Panc1 (cell line): Measurements from ENCODE around the gene CGB1.

Experiments
- CTCF ChIP-seq: fragments of 450-650 bp; IDR thresholded peaks from 2 replicates; pipeline ENCODE4 v1.5.1; 2017; ENCODE audit warnings: mild to moderate bottlenecking
- POLR2AphosphoS5 ChIP-seq: IDR thresholded peaks from 2 replicates; pipeline ENCODE4 v1.6.1; 2012; ENCODE audit warnings: mild to moderate bottlenecking, low read depth, low read length, moderate library complexity
- REST ChIP-seq, 2 experiments: IDR thresholded peaks; 2 replicates each; pipeline ENCODE4 v1.6.1; 2011 to 2012; ENCODE audit warnings: low read depth in 2 of 2, control low read depth in 1 of 2, low read length in 1 of 2, mild to moderate bottlenecking in 1 of 2, moderate library complexity in 1 of 2; ENCODE audit not compliant: insufficient read depth in 1 of 2
- SIN3A ChIP-seq: IDR thresholded peaks from 2 replicates; pipeline ENCODE4 v1.6.1; 2012; ENCODE audit warnings: low read depth, mild to moderate bottlenecking, low read length, moderate library complexity, borderline replicate concordance; ENCODE audit not compliant: insufficient read depth
- TCF7L2 ChIP-seq: IDR thresholded peaks from 2 replicates; pipeline ENCODE4 v1.6.1; 2011; ENCODE audit warnings: mild to moderate bottlenecking, low read depth, low read length, inconsistent platforms

DNA sequence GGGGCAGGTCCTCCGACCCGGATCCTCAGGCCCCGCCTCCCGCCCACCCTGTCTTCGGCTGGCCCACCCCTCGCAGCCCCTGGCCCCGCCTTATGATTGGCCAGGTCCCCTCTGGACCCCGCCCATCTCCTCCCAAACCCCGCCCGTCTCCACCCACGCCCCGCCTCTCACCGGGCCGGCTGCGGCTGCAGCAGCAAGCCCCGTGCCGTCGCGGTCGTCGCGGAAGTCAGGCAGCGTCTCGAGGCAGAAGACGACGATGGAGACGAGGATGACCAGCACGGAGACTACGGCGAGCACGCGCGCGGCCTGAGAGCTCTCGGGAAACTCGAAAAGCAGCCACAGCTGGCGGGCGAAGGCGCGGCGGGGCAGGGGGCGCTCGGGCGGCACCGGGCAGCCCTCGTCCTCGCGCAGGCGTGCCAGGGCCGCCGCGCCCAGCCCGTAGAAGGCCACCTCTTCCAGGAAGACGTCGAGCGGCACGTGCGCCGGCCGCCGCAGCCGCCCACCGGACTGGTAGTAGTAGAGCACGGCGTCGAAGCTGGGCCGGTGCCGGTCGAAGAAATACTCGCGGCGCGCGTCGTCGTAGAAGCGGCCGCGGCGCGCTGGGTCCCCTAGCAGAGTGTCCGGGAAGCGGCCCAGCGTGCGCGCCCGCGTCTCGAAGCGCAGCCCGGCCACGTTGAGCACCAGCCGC, 35.3 kb upstream of the CGB1 start:
- TF ChIP-seq CTCF (no peak), POLR2AphosphoS5 (no peak), REST (IDR thresholded peaks at IDR 0.05; ENCODE audit: insufficient read depth in 1 of 2, low read depth in 2 of 2, low read length in 1 of 2) (no peak), SIN3A (no peak), TCF7L2 (no peak)
